Measurements from ENCODE around the gene TRIM28. TPM values are rescaled to one million over a fixed set of nuclear protein-coding genes. Genes with fewer than 3 reads are reported as not detected.

The TRIM28 gene
- total RNA-seq, 4 donors from 2014 or later = 180 to 694 (median 297) TPM

DNA sequence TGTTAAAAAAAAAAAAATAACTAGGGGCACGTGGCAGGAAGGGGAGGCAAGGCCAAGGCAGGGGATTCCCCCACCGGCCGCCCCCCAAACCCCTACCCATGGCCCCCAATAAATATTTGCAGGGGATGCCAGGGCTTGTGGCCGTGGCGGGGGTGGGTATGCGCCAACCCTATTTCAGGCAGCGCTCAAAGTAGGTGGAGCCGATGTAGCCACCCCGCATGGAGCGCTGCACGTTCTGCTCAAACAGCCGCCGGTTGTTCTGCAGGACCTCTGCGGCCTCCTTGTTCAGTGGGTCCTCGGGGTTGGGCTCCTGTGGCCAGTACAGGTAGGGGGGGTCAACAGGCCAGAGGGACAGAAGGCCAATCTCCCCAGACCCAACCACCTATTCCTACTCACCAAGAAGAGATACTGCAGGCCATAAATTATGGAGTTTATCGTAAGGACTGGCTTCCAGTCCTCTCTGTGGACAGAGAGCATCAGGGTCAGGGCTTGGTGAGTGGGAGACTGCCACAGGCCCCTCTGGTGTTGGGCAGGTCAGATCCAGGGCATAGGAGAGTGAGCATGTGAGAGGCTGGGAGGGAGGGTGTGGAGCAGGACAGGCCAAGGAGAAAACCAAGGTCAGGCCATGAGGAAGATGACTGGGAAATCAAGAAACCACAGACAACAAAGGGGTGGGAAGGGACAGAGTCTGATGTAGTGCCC, 12.2 kb downstream of the TRIM28 start:
- Histone ChIP-seq H3K4me3 (no peak overlapping the region), H3K9me3 (no peaks in the 10 kb centered on the region), H3K4me1 (peaks cover 33 to 47% (median 41%) of the 10 kb centered on the region in 4 donors), H3K27ac (peak overlapping the region; percentile 95 to 100 (median 97)), H3K27me3 (no peaks in the 10 kb centered on the region), H3K36me3 (peaks cover 0 to 20% (median 4%) of the 10 kb centered on the region in 4 donors)
- in situ Hi-C loops (cut with MboI; ENCODE audit: low pct_ligation_motif_present in 1 of 4, low pct_unique_long_range_greater_than_20kb in 1 of 4, low sequenced_read_pairs in 3 of 4) (no loop called here), intact Hi-C loops (cut with DNase I; ENCODE audit: low total_unique reads) (no loop called here)
- no peak for DNase-seq
- WGBS, 2 donors (ENCODE audit: low coverage in 1 of 2) = 75 to 85% methylated on average over 2 to 16 of the region's 16 CpGs
- TF ChIP-seq POLR2AphosphoS5 (IDR thresholded peaks at IDR 0.05) (no peak), POLR2A (IDR thresholded peaks at IDR 0.05) (no peak), EP300 (IDR thresholded peaks at IDR 0.05; ENCODE audit: low read depth) (no peak)
- TF ChIP-seq, protein P1, sequence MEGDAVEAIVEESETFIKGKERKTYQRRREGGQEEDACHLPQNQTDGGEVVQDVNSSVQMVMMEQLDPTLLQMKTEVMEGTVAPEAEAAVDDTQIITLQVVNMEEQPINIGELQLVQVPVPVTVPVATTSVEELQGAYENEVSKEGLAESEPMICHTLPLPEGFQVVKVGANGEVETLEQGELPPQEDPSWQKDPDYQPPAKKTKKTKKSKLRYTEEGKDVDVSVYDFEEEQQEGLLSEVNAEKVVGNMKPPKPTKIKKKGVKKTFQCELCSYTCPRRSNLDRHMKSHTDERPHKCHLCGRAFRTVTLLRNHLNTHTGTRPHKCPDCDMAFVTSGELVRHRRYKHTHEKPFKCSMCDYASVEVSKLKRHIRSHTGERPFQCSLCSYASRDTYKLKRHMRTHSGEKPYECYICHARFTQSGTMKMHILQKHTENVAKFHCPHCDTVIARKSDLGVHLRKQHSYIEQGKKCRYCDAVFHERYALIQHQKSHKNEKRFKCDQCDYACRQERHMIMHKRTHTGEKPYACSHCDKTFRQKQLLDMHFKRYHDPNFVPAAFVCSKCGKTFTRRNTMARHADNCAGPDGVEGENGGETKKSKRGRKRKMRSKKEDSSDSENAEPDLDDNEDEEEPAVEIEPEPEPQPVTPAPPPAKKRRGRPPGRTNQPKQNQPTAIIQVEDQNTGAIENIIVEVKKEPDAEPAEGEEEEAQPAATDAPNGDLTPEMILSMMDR (IDR thresholded peaks at IDR 0.05) = no peak

DNA sequence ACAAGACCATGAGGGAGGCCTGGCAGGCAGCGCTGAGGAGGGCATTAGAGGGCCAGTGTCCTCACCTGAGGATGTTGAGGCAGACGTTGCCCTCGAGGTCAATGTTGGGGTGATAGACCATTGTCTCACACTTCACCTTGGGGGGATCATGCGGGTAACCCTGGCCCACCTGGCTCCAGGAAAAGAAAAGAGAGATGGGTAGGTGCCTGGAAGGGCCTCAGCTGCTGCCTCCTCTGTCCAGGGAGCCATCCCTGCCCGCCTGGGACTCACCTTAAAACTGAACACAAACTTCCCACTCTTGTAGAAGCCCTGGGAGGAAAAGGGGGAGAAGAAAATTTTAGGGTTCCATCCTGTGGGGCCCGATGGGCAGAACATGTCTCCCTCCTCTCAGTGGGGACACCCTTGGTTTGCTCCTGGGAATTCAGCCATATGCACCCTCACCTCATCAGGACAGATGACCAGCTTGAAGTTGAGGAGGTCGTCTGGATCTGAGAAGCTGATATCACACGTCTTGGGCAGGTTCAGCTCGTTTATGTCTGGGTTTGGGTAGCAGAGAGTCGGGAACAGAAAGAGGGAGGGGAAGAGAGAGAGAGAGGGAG, 12.9 kb downstream of the TRIM28 start:
- H3K27ac ChIP-seq = peak overlapping the region; percentile 3 to 100 (median 97)
- 21 to 49% methylated on average over 2 to 10 of the region's 10 CpGs for WGBS, 2 donors (ENCODE audit: low coverage in 1 of 2)
- no peak for DNase-seq
- no peaks in the 10 kb centered on the region for H3K27me3 ChIP-seq
- H3K4me3 ChIP-seq = peak overlapping the region in 2 of 4 donors; percentile 67 to 68
- in situ Hi-C loops (cut with MboI; ENCODE audit: low pct_ligation_motif_present in 1 of 4, low pct_unique_long_range_greater_than_20kb in 1 of 4, low sequenced_read_pairs in 3 of 4) (no loop called here), intact Hi-C loops (cut with DNase I; ENCODE audit: low total_unique reads) (no loop called here)
- peaks cover 35 to 54% (median 43%) of the 10 kb centered on the region in 4 donors for H3K4me1 ChIP-seq
- H3K36me3 ChIP-seq = peaks cover 0 to 13% (median 4%) of the 10 kb centered on the region in 4 donors
- TF ChIP-seq POLR2A (IDR thresholded peaks at IDR 0.05) = no peak
- TF ChIP-seq POLR2AphosphoS5 (IDR thresholded peaks at IDR 0.05) = no peak
- TF ChIP-seq, protein P1 (IDR thresholded peaks at IDR 0.05) = no peak
- no peak for TF ChIP-seq EP300 (IDR thresholded peaks at IDR 0.05; ENCODE audit: low read depth)
- no peaks in the 10 kb centered on the region for H3K9me3 ChIP-seq

DNA sequence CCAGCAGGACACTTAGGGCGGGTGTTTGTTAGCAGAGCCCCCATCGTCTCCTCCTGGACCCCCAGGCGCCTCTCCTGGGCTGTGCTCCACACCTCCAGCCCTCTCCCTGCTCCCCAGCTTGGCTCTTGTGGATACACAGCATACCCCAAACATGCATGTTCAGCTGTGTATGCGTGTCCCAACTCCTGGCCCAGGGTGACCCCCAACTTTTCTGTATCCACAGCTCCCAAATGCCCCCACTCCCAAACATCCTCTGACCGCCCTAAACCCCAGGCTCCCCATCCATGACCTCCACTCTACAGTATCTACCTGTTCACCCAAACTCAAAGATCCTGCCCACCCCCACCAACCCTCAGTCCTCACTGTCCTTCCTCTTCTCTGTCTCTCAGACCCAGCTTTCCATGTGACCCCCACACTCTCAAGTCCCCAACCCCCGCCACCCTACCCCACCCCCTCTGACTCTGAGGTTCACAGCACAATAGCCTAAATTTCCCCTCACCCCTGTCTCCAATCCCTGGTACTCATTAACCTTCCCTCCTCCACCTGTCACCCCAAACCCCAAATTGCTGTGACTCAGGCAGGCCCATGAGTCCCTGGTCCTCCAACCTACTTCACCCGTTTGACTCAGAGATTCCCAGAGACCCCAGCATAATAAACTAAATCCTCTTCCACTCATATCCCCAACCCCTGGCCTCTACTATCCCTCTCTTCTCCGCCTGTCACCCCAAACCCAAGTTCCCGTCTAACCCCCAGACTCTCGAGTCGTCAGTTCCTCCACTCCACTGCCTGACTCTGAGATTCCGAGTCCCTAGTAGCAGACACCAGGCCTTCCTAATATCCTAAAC, 13.6 kb downstream of the TRIM28 start:
- Histone ChIP-seq H3K4me3 (peak overlapping the region; percentile 67 to 91 (median 73)), H3K36me3 (peaks cover 0 to 9% (median 4%) of the 10 kb centered on the region in 4 donors), H3K27ac (peak overlapping the region; percentile 95 to 100 (median 100)), H3K27me3 (no peaks in the 10 kb centered on the region), H3K9me3 (no peaks in the 10 kb centered on the region), H3K4me1 (peaks cover 43 to 61% (median 50%) of the 10 kb centered on the region in 4 donors)
- intact Hi-C loops (cut with DNase I; ENCODE audit: low total_unique reads) = no loop called here
- no peak for TF ChIP-seq POLR2A (IDR thresholded peaks at IDR 0.05)
- no peak for TF ChIP-seq POLR2AphosphoS5 (IDR thresholded peaks at IDR 0.05)
- TF ChIP-seq EP300 (IDR thresholded peaks at IDR 0.05; ENCODE audit: low read depth) = no peak
- TF ChIP-seq, protein P1 (IDR thresholded peaks at IDR 0.05) = no peak
- no peak for DNase-seq
- 21 to 24% methylated on average over 9 to 12 of the region's 12 CpGs for WGBS, 2 donors (ENCODE audit: low coverage in 1 of 2)
- in situ Hi-C loops (cut with MboI; ENCODE audit: low pct_ligation_motif_present in 1 of 4, low pct_unique_long_range_greater_than_20kb in 1 of 4, low sequenced_read_pairs in 3 of 4) = no loop called here
